Gastroesophageal sphincter (tissue), 3 donors: ENCODE measurements around the gene LRP1B.

Source experiments
- POLR2A ChIP-seq, 2 donors: fragments of 450-650 bp; IDR thresholded peaks; one replicate each; pipeline ENCODE4 v1.6.1; 2017; ENCODE audit warnings: antibody characterized with exemption in 2 of 2, mild to moderate bottlenecking in 2 of 2, moderate library complexity in 1 of 2
- POLR2AphosphoS5 ChIP-seq: sonication (generic); formaldehyde crosslinking; IDR thresholded peaks from one replicate; pipeline ENCODE4 v1.6.1; 2017; ENCODE audit warnings: antibody characterized with exemption
- TF ChIP-seq, protein P1 (sequence below), 4 experiments: fragments of 200-600 bp in 2 of 4; fragments of 450-650 bp in 2 of 4; sonication (generic) in 1 of 4; IDR thresholded peaks; one replicate each; pipeline ENCODE4 v1.5.1; 2017 to 2019; ENCODE audit warnings: antibody characterized with exemption in 4 of 4, mild to moderate bottlenecking in 2 of 4, moderate library complexity in 2 of 4

DNA sequence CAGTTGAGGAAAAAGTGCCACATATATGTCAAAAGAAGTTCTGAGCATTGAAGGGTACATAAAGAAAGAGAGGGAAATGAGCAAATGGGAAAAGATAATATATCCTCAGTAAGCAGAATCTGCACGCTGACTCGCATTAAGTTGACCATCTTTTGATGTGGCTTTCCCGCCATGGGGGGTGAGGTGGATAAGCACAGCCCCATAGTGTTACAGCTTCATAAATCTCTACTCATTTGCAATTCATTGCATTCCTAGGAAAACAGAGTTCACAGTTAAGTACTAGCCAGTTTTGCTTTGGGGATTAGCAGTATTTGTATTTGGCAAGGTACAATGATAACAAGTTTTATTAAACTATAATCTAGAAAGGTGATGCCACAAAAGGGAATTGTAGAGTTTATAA is 814.2 kb downstream of the LRP1B start:
- TF ChIP-seq, protein P1, sequence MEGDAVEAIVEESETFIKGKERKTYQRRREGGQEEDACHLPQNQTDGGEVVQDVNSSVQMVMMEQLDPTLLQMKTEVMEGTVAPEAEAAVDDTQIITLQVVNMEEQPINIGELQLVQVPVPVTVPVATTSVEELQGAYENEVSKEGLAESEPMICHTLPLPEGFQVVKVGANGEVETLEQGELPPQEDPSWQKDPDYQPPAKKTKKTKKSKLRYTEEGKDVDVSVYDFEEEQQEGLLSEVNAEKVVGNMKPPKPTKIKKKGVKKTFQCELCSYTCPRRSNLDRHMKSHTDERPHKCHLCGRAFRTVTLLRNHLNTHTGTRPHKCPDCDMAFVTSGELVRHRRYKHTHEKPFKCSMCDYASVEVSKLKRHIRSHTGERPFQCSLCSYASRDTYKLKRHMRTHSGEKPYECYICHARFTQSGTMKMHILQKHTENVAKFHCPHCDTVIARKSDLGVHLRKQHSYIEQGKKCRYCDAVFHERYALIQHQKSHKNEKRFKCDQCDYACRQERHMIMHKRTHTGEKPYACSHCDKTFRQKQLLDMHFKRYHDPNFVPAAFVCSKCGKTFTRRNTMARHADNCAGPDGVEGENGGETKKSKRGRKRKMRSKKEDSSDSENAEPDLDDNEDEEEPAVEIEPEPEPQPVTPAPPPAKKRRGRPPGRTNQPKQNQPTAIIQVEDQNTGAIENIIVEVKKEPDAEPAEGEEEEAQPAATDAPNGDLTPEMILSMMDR (IDR thresholded peaks at IDR 0.05) = no peak
- no peak for TF ChIP-seq POLR2AphosphoS5
- TF ChIP-seq POLR2A (IDR thresholded peaks at IDR 0.05) = no peak
